CD8-positive, alpha-beta memory T cell (primary cell): Measurements from ENCODE around the gene DLX2. TPM values are rescaled to one million over a fixed set of nuclear protein-coding genes. Genes with fewer than 3 reads are reported as not detected.
A peak's percentile ranks its signal among the peaks of the same experiment; 100 is the strongest.
"Not testable (repeated sequence)": the region's sequence is repeated elsewhere in the genome, so short reads cannot be mapped to it uniquely, and the experiment has no call there.

ENCODE experiments used
- CTCF ChIA-PET: fragments of 350-600 bp; sonication (Branson Sonifier 250); formaldehyde crosslinking; loops from one replicate; lab custom pipeline; 2021; ENCODE audit warnings: antibody characterized with exemption; lab: Charles Lee
- POLR2A ChIA-PET: fragments of 350-600 bp; sonication (Branson Sonifier 250); formaldehyde crosslinking; loops from one replicate; lab custom pipeline; 2021; ENCODE audit warnings: antibody characterized with exemption; lab: Charles Lee
- DNase-seq, 5 donors: peaks; one replicate each; pipeline versions ENCODE4 v3.0.0 to v3.0.0-alpha.2; 2020 to 2022; ENCODE audit warnings: mixed read lengths in 1 of 5
- H3K27ac ChIP-seq: one replicate; pipeline ENCODE4 v1.7.0; 2013; ENCODE audit warnings: low read depth, mild to moderate bottlenecking, low read length, moderate library complexity
- H3K27me3 ChIP-seq: 2 replicates; pipeline ENCODE4 v1.7.0; 2013; ENCODE audit warnings: low read length, mild to moderate bottlenecking; ENCODE audit not compliant: insufficient read depth, poor library complexity, severe bottlenecking
- H3K36me3 ChIP-seq: 2 replicates; pipeline ENCODE4 v1.7.0; 2013; ENCODE audit warnings: mild to moderate bottlenecking, low read length, moderate library complexity; ENCODE audit not compliant: insufficient read depth
- H3K4me1 ChIP-seq: 2 replicates; pipeline ENCODE4 v1.7.0; 2013; ENCODE audit warnings: mild to moderate bottlenecking, low read length, moderate library complexity; ENCODE audit not compliant: insufficient read depth
- H3K4me3 ChIP-seq: 2 replicates; pipeline ENCODE4 v1.7.0; 2013; ENCODE audit warnings: mild to moderate bottlenecking, low read length
- H3K9me3 ChIP-seq: 2 replicates; pipeline ENCODE4 v1.7.0; 2013; ENCODE audit warnings: mild to moderate bottlenecking, low read length
- H3K27ac Mint-ChIP-seq, 8 donors: one replicate each; pipeline ENCODE4 v1.8.0; 2020 to 2021; ENCODE audit warnings: mixed read lengths in 8 of 8, mild to moderate bottlenecking in 6 of 8, inconsistent platforms in 3 of 8, moderate library complexity in 3 of 8
- H3K27me3 Mint-ChIP-seq, 2 donors: one replicate each; pipeline ENCODE4 v1.8.0; 2020 to 2021; ENCODE audit warnings: mixed read lengths in 2 of 2, mild to moderate bottlenecking in 1 of 2, moderate library complexity in 1 of 2
- H3K36me3 Mint-ChIP-seq, 3 donors: one replicate each; pipeline ENCODE4 v1.8.0; 2020 to 2021; ENCODE audit warnings: mixed read lengths in 3 of 3, inconsistent platforms in 1 of 3, mild to moderate bottlenecking in 1 of 3
- H3K4me1 Mint-ChIP-seq, 3 donors: one replicate each; pipeline ENCODE4 v1.8.0; 2020 to 2021; ENCODE audit warnings: mixed read lengths in 3 of 3, inconsistent platforms in 1 of 3, mild to moderate bottlenecking in 1 of 3
- H3K4me3 Mint-ChIP-seq, 7 donors: one replicate each; pipeline ENCODE4 v1.8.0; 2020 to 2021; ENCODE audit warnings: mixed read lengths in 7 of 7, mild to moderate bottlenecking in 6 of 7, moderate library complexity in 4 of 7, inconsistent platforms in 2 of 7
- H3K9me3 Mint-ChIP-seq, 5 donors: one replicate each; pipeline ENCODE4 v1.8.0; 2020 to 2022; ENCODE audit warnings: mixed read lengths in 5 of 5, mild to moderate bottlenecking in 3 of 5, moderate library complexity in 2 of 5, inconsistent platforms in 1 of 5
- polyA plus RNA-seq: library from polyadenylated mRNA; unstranded; fragments of 300-500 nt; fragmentation: Illumina TruSeq; gene quantifications from one replicate; pipeline ENCODE4 v1.2.3, GENCODE V29; 2021
- total RNA-seq, 2 experiments: library from RNA; stranded (reverse); gene quantifications; one replicate each; pipeline ENCODE4 v1.2.3, GENCODE V29; 2021

The DLX2 gene
- total and polyA plus RNA-seq, 3 experiments from 2014 or later = 0.16 TPM; not detected in 2

DNA sequence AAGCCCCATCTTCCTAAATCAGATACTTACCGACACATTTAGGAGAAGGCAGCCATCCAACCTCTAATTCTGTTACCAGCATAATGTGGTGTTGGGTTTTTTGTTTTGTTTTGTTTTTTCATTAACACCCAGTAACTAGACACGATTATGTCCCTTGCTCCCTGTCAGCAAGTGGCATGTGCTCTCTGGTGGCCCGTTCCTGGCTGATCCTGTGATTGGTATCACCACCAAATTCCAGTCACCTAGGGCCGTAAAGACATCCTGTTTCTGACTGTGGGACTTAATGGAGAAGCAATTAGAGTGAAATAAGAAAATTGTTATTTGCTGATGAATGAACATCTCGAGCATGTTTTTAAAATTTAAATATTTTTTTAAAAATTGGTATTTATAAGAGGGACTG, 23.3 kb downstream of the DLX2 start:
- POLR2A ChIA-PET = no interaction called here
- Mint-ChIP-seq H3K27ac (peak overlapping the region in 1 of 8 donors; percentile 87), H3K9me3 (peaks cover 0 to 18% (median 13%) of the 10 kb centered on the region in 5 donors), H3K4me3 (peak overlapping the region in 1 of 7 donors; percentile 21), H3K36me3 (peaks cover 0 to 2% (median 2%) of the 10 kb centered on the region in 3 donors), H3K4me1 (peaks cover 14 to 22% (median 16%) of the 10 kb centered on the region in 3 donors), H3K27me3 (peaks cover 57 to 67% of the 10 kb centered on the region in 2 donors)
- Histone ChIP-seq H3K4me1 (peaks cover 15% of the 10 kb centered on the region), H3K9me3 (no peaks in the 10 kb centered on the region), H3K4me3 (no peak overlapping the region), H3K27me3 (peaks cover 56% of the 10 kb centered on the region), H3K27ac (no peak overlapping the region), H3K36me3 (no peaks in the 10 kb centered on the region)
- CTCF ChIA-PET = no interaction called here
- DNase-seq = no peak

GRCh38 chr2:172074254-172074653, 28.4 kb downstream of the DLX2 start:
- Mint-ChIP-seq H3K27ac (no peak overlapping the region), H3K4me3 (no peak overlapping the region), H3K27me3 (peaks cover 13 to 31% of the 10 kb centered on the region in 2 donors), H3K4me1 (no peaks in the 10 kb centered on the region), H3K36me3 (peaks cover 0 to 14% (median 4%) of the 10 kb centered on the region in 3 donors), H3K9me3 (no peaks in the 10 kb centered on the region)
- Histone ChIP-seq H3K27ac (no peak overlapping the region), H3K36me3 (no peaks in the 10 kb centered on the region), H3K27me3 (peaks cover 4% of the 10 kb centered on the region), H3K4me3 (no peak overlapping the region), H3K4me1 (no peaks in the 10 kb centered on the region), H3K9me3 (no peaks in the 10 kb centered on the region)
- POLR2A ChIA-PET = no interaction called here
- DNase-seq = no peak
- CTCF ChIA-PET = no interaction called here

GRCh38 chr2:172073518-172073917, 29.2 kb downstream of the DLX2 start:
- CTCF ChIA-PET = interaction anchor here (1.1 to 1.4 kb wide), 2 partner anchors 29 to 54 kb away, joined by 3 read pairs; partner anchors contain the start of gene DLX2

GRCh38 chr2:172072706-172073105, 30.0 kb downstream of the DLX2 start:
- Histone ChIP-seq H3K4me3 (no peak overlapping the region), H3K27ac (no peak overlapping the region), H3K4me1 (no peaks in the 10 kb centered on the region), H3K36me3 (no peaks in the 10 kb centered on the region), H3K27me3 (no peaks in the 10 kb centered on the region), H3K9me3 (no peaks in the 10 kb centered on the region)
- Mint-ChIP-seq H3K4me1 (no peaks in the 10 kb centered on the region), H3K27ac (no peak overlapping the region), H3K27me3 (peaks cover 10 to 23% of the 10 kb centered on the region in 2 donors), H3K36me3 (peaks cover 2 to 15% (median 9%) of the 10 kb centered on the region in 3 donors), H3K4me3 (no peak overlapping the region), H3K9me3 (no peaks in the 10 kb centered on the region)
- DNase-seq = no peak
- ChIA-PET POLR2A (no interaction called here), CTCF (interaction anchor here (0.5 to 1.4 kb wide), 3 partner anchors 30 to 525 kb away, joined by 3 read pairs; partner anchors contain the start of gene DLX2)

More at GRCh38 chr2:172073518-172073917, 29.2 kb downstream of the DLX2 start:
- Mint-ChIP-seq H3K36me3 (peaks cover 2 to 15% (median 9%) of the 10 kb centered on the region in 3 donors), H3K27ac (peak overlapping the region in 1 of 8 donors; percentile 7), H3K27me3 (peaks cover 12 to 24% of the 10 kb centered on the region in 2 donors), H3K9me3 (no peaks in the 10 kb centered on the region), H3K4me1 (no peaks in the 10 kb centered on the region), H3K4me3 (no peak overlapping the region)
- POLR2A ChIA-PET = no interaction called here
- Histone ChIP-seq H3K4me1 (no peaks in the 10 kb centered on the region), H3K9me3 (no peaks in the 10 kb centered on the region), H3K4me3 (no peak overlapping the region), H3K27ac (no peak overlapping the region), H3K27me3 (no peaks in the 10 kb centered on the region), H3K36me3 (no peaks in the 10 kb centered on the region)
- DNase-seq = no peak

DNA sequence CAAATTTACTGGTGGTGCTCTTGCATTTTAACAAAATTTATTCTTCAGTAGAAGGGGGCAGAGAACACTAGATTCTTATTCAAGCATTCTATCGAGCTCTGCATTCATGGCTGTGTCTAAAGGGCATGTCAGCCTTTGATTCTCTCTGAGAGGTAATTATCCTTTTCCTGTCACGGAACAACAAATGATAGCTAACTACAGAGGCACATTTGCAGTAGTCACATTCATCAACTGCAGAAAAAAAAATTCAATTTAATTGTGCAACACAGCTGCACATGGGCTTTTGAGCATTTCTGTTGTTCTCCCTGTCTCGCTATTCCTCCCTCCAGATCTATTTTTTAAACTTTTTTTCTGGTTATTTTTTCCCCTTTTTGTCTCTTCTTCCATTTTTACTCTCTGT, 30.4 kb downstream of the DLX2 start:
- Histone ChIP-seq H3K4me3 (no peak overlapping the region), H3K27ac (no peak overlapping the region), H3K36me3 (no peaks in the 10 kb centered on the region), H3K9me3 (no peaks in the 10 kb centered on the region), H3K27me3 (no peaks in the 10 kb centered on the region), H3K4me1 (no peaks in the 10 kb centered on the region)
- H3K9me3 Mint-ChIP-seq = no peaks in the 10 kb centered on the region
- H3K4me3 Mint-ChIP-seq = no peak overlapping the region
- peaks cover 10 to 23% of the 10 kb centered on the region in 2 donors for H3K27me3 Mint-ChIP-seq
- ChIA-PET CTCF (interaction anchor here (0.5 to 1.4 kb wide), 3 partner anchors 30 to 525 kb away, joined by 3 read pairs; partner anchors contain the start of gene DLX2), POLR2A (no interaction called here)
- H3K27ac Mint-ChIP-seq = no peak overlapping the region
- DNase-seq = no peak
- H3K4me1 Mint-ChIP-seq = no peaks in the 10 kb centered on the region
- H3K36me3 Mint-ChIP-seq = peaks cover 4 to 17% (median 9%) of the 10 kb centered on the region in 3 donors

GRCh38 chr2:172070936-172071335, 31.8 kb downstream of the DLX2 start:
- Mint-ChIP-seq H3K4me1 (no peaks in the 10 kb centered on the region), H3K36me3 (peaks cover 6 to 20% (median 9%) of the 10 kb centered on the region in 3 donors), H3K27me3 (peaks cover 10 to 20% of the 10 kb centered on the region in 2 donors), H3K4me3 (no peak overlapping the region), H3K9me3 (no peaks in the 10 kb centered on the region), H3K27ac (no peak overlapping the region)
- Histone ChIP-seq H3K36me3 (no peaks in the 10 kb centered on the region), H3K27me3 (no peaks in the 10 kb centered on the region), H3K9me3 (no peaks in the 10 kb centered on the region), H3K4me1 (no peaks in the 10 kb centered on the region), H3K27ac (no peak overlapping the region), H3K4me3 (no peak overlapping the region)
- DNase-seq = no peak
- ChIA-PET POLR2A (no interaction called here), CTCF (no interaction called here)

DNA sequence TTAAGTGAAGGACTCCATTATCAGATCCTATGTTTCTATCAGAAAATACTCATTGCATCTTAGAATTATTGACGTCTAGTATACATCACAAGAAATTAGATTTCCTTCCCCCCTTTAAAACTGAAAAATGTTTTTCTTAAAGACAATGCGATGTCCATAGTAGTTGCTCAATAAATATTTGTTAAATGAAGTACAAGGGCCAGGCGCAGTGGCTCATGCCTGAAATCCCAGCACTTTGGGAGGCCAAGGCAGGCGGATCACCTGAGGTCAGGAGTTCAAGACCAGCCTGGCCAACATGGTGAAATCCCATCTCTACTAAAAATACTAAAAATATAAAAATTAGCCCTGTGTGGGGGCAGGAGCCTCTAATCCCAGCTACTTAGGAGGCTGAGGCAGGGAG, 34.8 kb downstream of the DLX2 start:
- DNase-seq, CTCF ChIA-PET, H3K9me3 Mint-ChIP-seq, H3K27me3 ChIP-seq, H3K4me3 Mint-ChIP-seq, H3K9me3 ChIP-seq, POLR2A ChIA-PET, H3K36me3 ChIP-seq, H3K27ac ChIP-seq, H3K4me1 ChIP-seq, H3K4me1 Mint-ChIP-seq, H3K27ac Mint-ChIP-seq, H3K4me3 ChIP-seq: not testable (repeated sequence)
- Mint-ChIP-seq H3K27me3 (peaks cover 7 to 14% of the 10 kb centered on the region in 2 donors), H3K36me3 (peaks cover 16 to 27% (median 21%) of the 10 kb centered on the region in 3 donors)

DNA sequence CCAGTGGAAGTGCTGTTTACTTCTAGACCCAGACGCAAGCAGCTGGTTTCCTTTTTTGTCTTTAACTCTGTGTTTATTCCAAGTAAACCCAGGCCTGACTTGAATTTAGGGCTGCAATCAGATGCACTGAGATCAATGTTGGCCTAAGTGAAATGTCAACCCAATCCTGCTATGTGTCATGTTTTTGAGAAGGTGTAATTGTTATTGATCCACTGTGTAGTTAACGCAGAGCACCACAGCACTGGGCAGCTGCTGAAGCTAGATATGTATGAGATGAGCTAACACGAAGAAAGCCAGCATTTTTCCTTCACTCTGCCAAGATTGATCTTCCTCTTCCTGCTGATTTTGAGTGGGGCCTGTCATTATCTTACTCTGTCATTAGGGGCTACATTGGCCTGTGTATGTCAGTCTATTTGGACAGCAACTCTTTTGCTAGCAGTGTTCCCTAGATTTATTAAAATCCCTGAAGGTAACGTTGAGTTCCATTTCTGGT, 36.3 kb downstream of the DLX2 start:
- Histone ChIP-seq H3K4me1 (no peaks in the 10 kb centered on the region), H3K36me3 (no peaks in the 10 kb centered on the region), H3K27me3 (no peaks in the 10 kb centered on the region), H3K4me3 (no peak overlapping the region), H3K27ac (no peak overlapping the region), H3K9me3 (no peaks in the 10 kb centered on the region)
- ChIA-PET POLR2A (no interaction called here), CTCF (no interaction called here)
- no peak for DNase-seq
- Mint-ChIP-seq H3K4me3 (no peak overlapping the region), H3K4me1 (no peaks in the 10 kb centered on the region), H3K9me3 (no peaks in the 10 kb centered on the region), H3K36me3 (peaks cover 24 to 28% (median 27%) of the 10 kb centered on the region in 3 donors), H3K27ac (no peak overlapping the region), H3K27me3 (peaks cover 2 to 6% of the 10 kb centered on the region in 2 donors)
